Panc1 (cell line): ENCODE measurements around the gene STON1. TPM values are rescaled to one million over a fixed set of nuclear protein-coding genes. Genes with fewer than 3 reads are reported as not detected.

Experiments used
- ATAC-seq: fragments of 200-7000 bp; cut with Tn5 transposase; 2 replicates; pipeline ENCODE4 v1.9.1; 2020; ENCODE audit warnings: mild to moderate bottlenecking, moderate library complexity
- BruUV-seq: library from RNA; stranded (reverse); fragments of 400-500 nt; replicated peaks from 2 replicates; lab custom pipeline; 2021; lab: Mats Ljungman, UMichigan
- CTCF ChIA-PET: fragments of 300-600 bp; sonication (Branson Sonifier 250); formaldehyde crosslinking; loops from one replicate; lab custom pipeline; 2022; ENCODE audit warnings: antibody characterized with exemption; lab: Charles Lee
- POLR2A ChIA-PET: fragments of 300-600 bp; sonication (Branson Sonifier 250); formaldehyde crosslinking; loops from one replicate; lab custom pipeline; 2022; ENCODE audit warnings: antibody characterized with exemption; lab: Charles Lee
- DNase-seq: peaks from one replicate; pipeline ENCODE4 v3.0.0-alpha.2; 2010; ENCODE audit warnings: low read depth, low spot score
- H3K27ac ChIP-seq: 2 replicates; pipeline ENCODE4 v1.5.1; 2011; ENCODE audit warnings: mild to moderate bottlenecking, low read length, inconsistent platforms
- H3K27me3 ChIP-seq: fragments of 200-500 bp; sonication (Bioruptor generic); 2 replicates; pipeline ENCODE4 v1.6.0; 2014; ENCODE audit warnings: low read length, inconsistent platforms; ENCODE audit not compliant: control insufficient read depth, insufficient read depth
- H3K36me3 ChIP-seq: fragments of 200-500 bp; sonication (Bioruptor generic); 2 replicates; pipeline ENCODE4 v1.5.1; 2014; ENCODE audit warnings: inconsistent platforms, mild to moderate bottlenecking, low read length, moderate library complexity; ENCODE audit not compliant: control insufficient read depth, insufficient read depth
- H3K4me1 ChIP-seq: 2 replicates; pipeline ENCODE4 v1.5.1; 2011; ENCODE audit warnings: inconsistent platforms, mild to moderate bottlenecking, low read length, moderate library complexity; ENCODE audit not compliant: control insufficient read depth, insufficient read depth
- H3K4me3 ChIP-seq, 2 experiments: 2 replicates each; pipeline ENCODE4 v1.5.1; 2011 to 2012; ENCODE audit warnings: low read depth in 2 of 2, low read length in 2 of 2, mild to moderate bottlenecking in 2 of 2, inconsistent platforms in 1 of 2, moderate library complexity in 1 of 2
- H3K9me3 ChIP-seq: fragments of 200-500 bp; sonication (Bioruptor generic); 2 replicates; pipeline ENCODE4 v1.5.1; 2014; ENCODE audit warnings: low read depth, mild to moderate bottlenecking, inconsistent platforms, low read length, moderate library complexity; ENCODE audit not compliant: control insufficient read depth, insufficient read depth
- POLR2AphosphoS5 ChIP-seq: IDR thresholded peaks from 2 replicates; pipeline ENCODE4 v1.6.1; 2012; ENCODE audit warnings: mild to moderate bottlenecking, low read depth, low read length, moderate library complexity
- REST ChIP-seq, 2 experiments: IDR thresholded peaks; 2 replicates each; pipeline ENCODE4 v1.6.1; 2011 to 2012; ENCODE audit warnings: low read depth in 2 of 2, control low read depth in 1 of 2, low read length in 1 of 2, mild to moderate bottlenecking in 1 of 2, moderate library complexity in 1 of 2; ENCODE audit not compliant: insufficient read depth in 1 of 2
- SIN3A ChIP-seq: IDR thresholded peaks from 2 replicates; pipeline ENCODE4 v1.6.1; 2012; ENCODE audit warnings: low read depth, mild to moderate bottlenecking, low read length, moderate library complexity, borderline replicate concordance; ENCODE audit not compliant: insufficient read depth
- TCF7L2 ChIP-seq: IDR thresholded peaks from 2 replicates; pipeline ENCODE4 v1.6.1; 2011; ENCODE audit warnings: mild to moderate bottlenecking, low read depth, low read length, inconsistent platforms
- in situ Hi-C: cut with HindIII; loops from 2 replicates; pipeline ENCODE4 v1.10.0; 2016; ENCODE audit warnings: low sequenced_read_pairs, low pct_unique_long_range_greater_than_20kb
- intact Hi-C: fragments of 100-400 bp; cut with micrococcal nuclease; formaldehyde crosslinking; loops from one replicate; pipeline ENCODE4 v1.10.0; 2022; ENCODE audit not compliant: unreplicated experiment
- total RNA-seq: library from RNA; stranded (reverse); gene quantifications from one replicate; pipeline ENCODE4 v1.2.1, GENCODE V29; 2021; ENCODE audit not compliant: unreplicated experiment
- TF ChIP-seq, protein P1 (sequence below): fragments of 450-650 bp; IDR thresholded peaks from 2 replicates; pipeline ENCODE4 v1.5.1; 2017; ENCODE audit warnings: mild to moderate bottlenecking

STON1 gene
- total RNA-seq, 1 experiment from 2014 or later = 0.92 TPM

GRCh38 chr2:48483916-48484315 is 46.0 kb upstream of the STON1 start:
- POLR2A ChIA-PET = no interaction called here
- no peak for TF ChIP-seq SIN3A
- TF ChIP-seq POLR2AphosphoS5 = no peak
- DNase-seq (no peak), ATAC-seq (no peak)
- Histone ChIP-seq H3K27ac (no peak overlapping the region), H3K27me3 (no peaks in the 10 kb centered on the region), H3K4me3 (no peak overlapping the region), H3K4me1 (no peaks in the 10 kb centered on the region), H3K36me3 (no peaks in the 10 kb centered on the region; the same call in 1 of the 2 replicates), H3K9me3 (no peaks in the 10 kb centered on the region)
- intact Hi-C loops (no loop called here), in situ Hi-C loops (no loop called here)
- BruUV-seq = no TSS peak
- CTCF ChIA-PET = no interaction called here

GRCh38 chr2:48488545-48488944 is 41.4 kb upstream of the STON1 start:
- DNase-seq = no peak
- in situ Hi-C loops = no loop called here
- intact Hi-C loops = no loop called here

More at GRCh38 chr2:48488545-48488944, 41.4 kb upstream of the STON1 start:
- no peak for ATAC-seq
- Histone ChIP-seq H3K9me3 (no peaks in the 10 kb centered on the region), H3K36me3 (no peaks in the 10 kb centered on the region; the same call in 1 of the 2 replicates), H3K27ac (no peak overlapping the region), H3K4me1 (no peaks in the 10 kb centered on the region), H3K27me3 (no peaks in the 10 kb centered on the region), H3K4me3 (no peak overlapping the region)
- CTCF ChIA-PET = no interaction called here
- POLR2A ChIA-PET = no interaction called here
- BruUV-seq = no TSS peak
- TF ChIP-seq SIN3A (no peak), TCF7L2 (no peak), POLR2AphosphoS5 (no peak), REST (IDR thresholded peaks at IDR 0.05; ENCODE audit: insufficient read depth in 1 of 2, low read depth in 2 of 2, low read length in 1 of 2) (no peak)
- TF ChIP-seq, protein P1, sequence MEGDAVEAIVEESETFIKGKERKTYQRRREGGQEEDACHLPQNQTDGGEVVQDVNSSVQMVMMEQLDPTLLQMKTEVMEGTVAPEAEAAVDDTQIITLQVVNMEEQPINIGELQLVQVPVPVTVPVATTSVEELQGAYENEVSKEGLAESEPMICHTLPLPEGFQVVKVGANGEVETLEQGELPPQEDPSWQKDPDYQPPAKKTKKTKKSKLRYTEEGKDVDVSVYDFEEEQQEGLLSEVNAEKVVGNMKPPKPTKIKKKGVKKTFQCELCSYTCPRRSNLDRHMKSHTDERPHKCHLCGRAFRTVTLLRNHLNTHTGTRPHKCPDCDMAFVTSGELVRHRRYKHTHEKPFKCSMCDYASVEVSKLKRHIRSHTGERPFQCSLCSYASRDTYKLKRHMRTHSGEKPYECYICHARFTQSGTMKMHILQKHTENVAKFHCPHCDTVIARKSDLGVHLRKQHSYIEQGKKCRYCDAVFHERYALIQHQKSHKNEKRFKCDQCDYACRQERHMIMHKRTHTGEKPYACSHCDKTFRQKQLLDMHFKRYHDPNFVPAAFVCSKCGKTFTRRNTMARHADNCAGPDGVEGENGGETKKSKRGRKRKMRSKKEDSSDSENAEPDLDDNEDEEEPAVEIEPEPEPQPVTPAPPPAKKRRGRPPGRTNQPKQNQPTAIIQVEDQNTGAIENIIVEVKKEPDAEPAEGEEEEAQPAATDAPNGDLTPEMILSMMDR = no peak
